ENCODE measurements around the gene TMEM219.
"Not testable (repeated sequence)": the region's sequence is repeated elsewhere in the genome, so short reads cannot be mapped to it uniquely, and the experiment has no call there.

Gene TMEM219

DNA sequence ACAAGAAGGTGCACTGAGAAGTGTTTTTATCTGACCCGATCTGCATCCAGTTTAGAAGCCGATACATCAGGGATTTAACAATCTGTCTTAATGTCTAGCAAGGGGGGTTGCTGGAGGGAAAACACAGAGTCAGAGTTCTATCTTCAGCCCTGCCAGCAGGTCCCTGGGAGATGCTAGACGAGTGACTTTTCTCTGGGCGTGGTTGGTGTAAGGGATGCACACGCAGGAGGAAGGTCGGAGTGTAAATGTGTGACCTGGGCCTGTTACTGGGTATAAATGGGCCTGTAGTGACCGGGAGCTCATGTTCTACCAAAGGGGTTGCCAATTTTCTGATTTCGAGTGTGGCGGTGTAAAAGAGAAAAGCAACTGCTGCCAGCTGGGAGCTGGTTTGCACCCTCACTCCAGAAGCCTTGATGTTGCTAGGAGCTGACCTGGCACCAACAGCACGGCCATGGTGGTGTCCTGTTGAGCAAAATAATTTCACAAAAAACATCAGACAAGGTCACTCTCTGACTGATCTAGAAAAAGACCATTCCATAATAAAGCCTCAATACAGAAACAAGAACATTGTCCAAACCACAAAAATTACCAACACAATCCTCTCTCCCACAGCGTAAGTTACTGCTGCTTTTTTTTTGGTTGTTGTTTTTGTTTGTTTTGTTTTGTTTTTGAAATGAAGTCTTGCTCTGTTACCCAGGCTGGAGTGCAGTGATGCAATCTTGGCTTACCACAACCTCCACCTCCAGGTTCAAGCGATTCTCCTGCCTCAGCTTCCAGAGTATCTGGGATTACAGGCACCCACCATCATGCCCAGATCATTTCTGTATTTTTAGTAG is 34.6 kb upstream of the TMEM219 start:
- DNase-seq (ENCODE audit: low read depth in 2 of 2) = peak in 1 of 2 donors; percentile 16
- TF ChIP-seq, protein P1, sequence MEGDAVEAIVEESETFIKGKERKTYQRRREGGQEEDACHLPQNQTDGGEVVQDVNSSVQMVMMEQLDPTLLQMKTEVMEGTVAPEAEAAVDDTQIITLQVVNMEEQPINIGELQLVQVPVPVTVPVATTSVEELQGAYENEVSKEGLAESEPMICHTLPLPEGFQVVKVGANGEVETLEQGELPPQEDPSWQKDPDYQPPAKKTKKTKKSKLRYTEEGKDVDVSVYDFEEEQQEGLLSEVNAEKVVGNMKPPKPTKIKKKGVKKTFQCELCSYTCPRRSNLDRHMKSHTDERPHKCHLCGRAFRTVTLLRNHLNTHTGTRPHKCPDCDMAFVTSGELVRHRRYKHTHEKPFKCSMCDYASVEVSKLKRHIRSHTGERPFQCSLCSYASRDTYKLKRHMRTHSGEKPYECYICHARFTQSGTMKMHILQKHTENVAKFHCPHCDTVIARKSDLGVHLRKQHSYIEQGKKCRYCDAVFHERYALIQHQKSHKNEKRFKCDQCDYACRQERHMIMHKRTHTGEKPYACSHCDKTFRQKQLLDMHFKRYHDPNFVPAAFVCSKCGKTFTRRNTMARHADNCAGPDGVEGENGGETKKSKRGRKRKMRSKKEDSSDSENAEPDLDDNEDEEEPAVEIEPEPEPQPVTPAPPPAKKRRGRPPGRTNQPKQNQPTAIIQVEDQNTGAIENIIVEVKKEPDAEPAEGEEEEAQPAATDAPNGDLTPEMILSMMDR (IDR thresholded peaks at IDR 0.05; ENCODE audit: low read depth, low read length) = no peak
- peak overlapping the region in 1 of 2 donors; percentile 94 for H3K4me3 ChIP-seq (replicated peaks in 1 of 2; ENCODE audit: low read depth in 2 of 2, low read length in 2 of 2)

DNA sequence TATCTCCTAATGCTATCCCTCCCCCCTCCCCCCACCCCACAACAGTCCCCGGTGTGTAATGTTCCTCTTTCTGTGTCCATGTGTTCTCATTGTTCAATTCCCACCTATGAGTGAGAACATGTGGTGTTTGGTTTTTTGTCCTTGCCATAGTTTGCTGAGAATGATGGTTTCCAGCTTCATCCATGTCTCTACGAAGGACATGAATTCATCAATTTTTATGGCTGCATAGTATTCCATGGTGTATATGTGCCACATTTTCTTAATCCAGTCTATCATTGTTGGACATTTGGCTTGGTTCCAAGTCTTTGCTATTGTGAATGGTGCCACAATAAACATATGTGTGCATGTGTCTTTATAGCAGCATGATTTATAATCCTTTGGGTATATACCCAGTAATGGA is 30.1 kb upstream of the TMEM219 start:
- DNase-seq (ENCODE audit: low read depth in 2 of 2); H3K4me3 ChIP-seq (replicated peaks in 1 of 2; ENCODE audit: low read depth in 2 of 2, low read length in 2 of 2): not testable (repeated sequence)

DNA sequence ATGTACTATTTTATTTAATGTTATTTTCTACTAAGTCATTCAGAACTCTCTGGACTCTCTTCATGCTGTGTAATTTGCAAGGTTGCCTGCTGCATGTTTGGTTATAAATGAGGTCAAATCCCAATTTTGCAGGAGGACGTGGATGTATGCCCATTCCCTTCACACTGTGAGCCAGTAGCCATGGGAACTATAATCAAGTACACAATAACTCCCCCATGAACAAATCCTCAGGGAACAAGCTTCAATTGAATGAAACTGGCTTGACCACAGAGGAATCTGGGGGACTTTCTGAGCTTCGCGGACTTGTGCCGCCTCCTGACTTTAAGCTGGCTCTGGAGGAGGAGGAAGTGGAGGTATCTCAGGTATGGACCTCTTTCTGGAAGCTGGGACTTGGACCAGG is 21.2 kb upstream of the TMEM219 start:
- DNase-seq (ENCODE audit: low read depth in 2 of 2) = peak; percentile 35 to 53
- TF ChIP-seq, protein P1 (IDR thresholded peaks at IDR 0.05; ENCODE audit: low read depth, low read length) = no peak
- no peak overlapping the region for H3K4me3 ChIP-seq (replicated peaks in 1 of 2; ENCODE audit: low read depth in 2 of 2, low read length in 2 of 2)

DNA sequence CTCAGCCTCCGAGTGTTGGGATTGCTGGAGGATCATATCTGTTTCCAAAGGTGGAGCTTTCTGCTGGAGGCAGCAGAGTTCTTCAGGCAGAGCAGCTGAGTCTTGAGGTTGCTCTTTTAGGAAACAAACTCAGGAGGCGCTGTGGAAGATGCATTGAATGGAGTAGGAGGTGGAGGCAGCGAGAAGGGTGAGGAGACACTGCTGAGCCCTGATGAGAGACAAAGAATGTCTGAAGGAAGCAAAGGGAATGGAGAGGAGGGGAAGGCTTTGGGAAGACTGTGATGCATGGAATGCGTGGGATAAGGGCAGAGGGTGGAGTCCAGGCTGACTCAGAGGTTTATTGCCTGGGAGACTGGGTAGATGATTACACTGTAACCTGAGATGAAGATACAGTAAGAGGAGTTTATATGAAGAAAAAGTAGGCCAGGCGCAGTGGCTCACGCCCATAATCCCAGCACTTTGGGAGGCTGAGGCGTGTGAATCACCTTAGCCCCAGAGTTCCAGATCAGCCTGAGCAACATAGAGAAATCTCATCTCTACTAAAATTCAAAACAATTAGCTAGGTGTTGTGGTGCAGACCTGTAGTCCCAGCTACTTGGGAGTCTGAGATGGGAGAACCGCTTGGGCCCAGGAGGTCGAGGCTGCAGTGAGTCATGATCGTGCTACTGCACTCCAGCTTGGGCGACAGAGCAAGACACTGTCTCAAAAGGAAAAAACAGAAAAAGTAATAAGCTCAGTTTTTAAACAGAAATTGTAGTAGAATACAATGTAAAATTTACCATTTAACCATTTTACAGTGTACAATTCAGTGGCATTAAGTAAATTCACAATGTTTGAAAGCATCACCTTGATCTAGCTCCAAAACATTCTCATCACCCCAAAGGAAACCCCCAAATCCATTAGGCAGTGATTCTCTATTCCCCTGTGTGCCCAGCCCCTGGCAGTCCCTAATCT is 17.8 kb upstream of the TMEM219 start:
- no peak overlapping the region for H3K4me3 ChIP-seq (replicated peaks in 1 of 2; ENCODE audit: low read depth in 2 of 2, low read length in 2 of 2)
- DNase-seq (ENCODE audit: low read depth in 2 of 2) = peak; percentile 97 to 98
- TF ChIP-seq, protein P1 (IDR thresholded peaks at IDR 0.05; ENCODE audit: low read depth, low read length) = peak; percentile 25

DNA sequence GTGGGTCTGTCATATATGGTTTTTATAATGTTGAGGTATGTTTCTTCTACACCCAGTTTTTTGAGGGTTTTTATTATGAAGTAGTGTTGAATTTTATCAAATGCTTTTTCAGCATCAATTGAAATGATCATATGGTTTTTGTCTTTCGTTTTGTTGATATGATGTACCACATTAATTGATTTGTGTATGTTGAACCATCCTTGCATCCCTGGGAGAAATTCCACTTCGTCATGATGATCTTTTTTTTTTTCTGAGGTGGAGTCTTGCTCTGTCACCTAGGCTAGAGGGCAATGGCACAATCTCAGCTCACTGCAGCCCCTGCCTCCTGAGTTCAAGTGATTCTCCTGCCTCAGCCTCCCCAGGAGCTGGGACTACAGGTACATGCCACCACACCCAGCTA is 14.0 kb upstream of the TMEM219 start:
- TF ChIP-seq, protein P1 (IDR thresholded peaks at IDR 0.05; ENCODE audit: low read depth, low read length) = no peak
- no peak for DNase-seq (ENCODE audit: low read depth in 2 of 2)
- no peak overlapping the region for H3K4me3 ChIP-seq (replicated peaks in 1 of 2; ENCODE audit: low read depth in 2 of 2, low read length in 2 of 2)

DNA sequence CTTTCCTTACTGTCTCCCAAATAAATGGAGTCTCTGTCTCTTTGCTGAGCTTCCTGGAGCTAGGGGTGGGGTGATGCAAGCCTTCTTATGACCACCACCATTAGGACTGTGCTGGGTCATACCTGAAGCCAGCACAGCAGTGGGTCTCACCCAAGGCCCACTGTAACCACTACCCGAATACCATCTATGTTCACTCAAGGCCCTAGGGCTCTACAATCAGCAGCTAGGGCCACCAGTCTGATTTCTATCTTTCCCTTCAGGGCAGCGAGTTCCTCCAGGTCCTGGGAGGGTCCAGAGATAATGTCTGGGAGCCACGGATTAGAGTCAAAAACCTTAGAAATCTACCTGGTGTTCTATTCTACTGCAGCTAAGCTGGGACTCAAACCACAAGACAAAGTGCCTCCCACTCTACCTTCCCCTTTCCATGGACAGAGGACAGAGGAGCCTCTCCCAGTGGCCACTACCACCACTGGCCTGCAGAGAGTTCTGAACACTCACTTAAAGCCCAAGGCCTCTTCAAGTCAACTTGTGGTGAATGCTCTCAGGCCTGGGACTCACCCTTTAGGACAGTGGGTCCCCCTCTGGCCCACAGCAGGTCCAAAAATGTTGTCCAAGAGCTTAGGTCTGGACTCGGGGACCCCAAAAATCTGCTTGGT is 10.9 kb upstream of the TMEM219 start:
- no peak for DNase-seq (ENCODE audit: low read depth in 2 of 2)
- no peak overlapping the region for H3K4me3 ChIP-seq (replicated peaks in 1 of 2; ENCODE audit: low read depth in 2 of 2, low read length in 2 of 2)
- TF ChIP-seq, protein P1 (IDR thresholded peaks at IDR 0.05; ENCODE audit: low read depth, low read length) = no peak
